HL-60 (cell line): ENCODE measurements around the gene DAP.

ENCODE experiments used
- DNase-seq, 2 experiments: peaks; one replicate each; pipeline ENCODE4 v3.0.0-alpha.2; 2010 to 2020; ENCODE audit warnings: low read depth in 1 of 2, low spot score in 1 of 2
- H3K27ac ChIP-seq: fragments of 250-450 bp; sonication (Bioruptor Pico); replicated peaks from 2 replicates; pipeline ENCODE4 v1.5.1; 2020; ENCODE audit warnings: mild to moderate bottlenecking, moderate library complexity
- H3K27me3 ChIP-seq: fragments of 250-450 bp; sonication (Bioruptor Pico); 2 replicates; pipeline ENCODE4 v1.5.1; 2021; ENCODE audit warnings: mild to moderate bottlenecking, moderate library complexity; ENCODE audit not compliant: insufficient read depth, poor library complexity, severe bottlenecking
- H3K4me3 ChIP-seq: replicated peaks from 2 replicates; pipeline ENCODE4 v1.5.1; 2011; ENCODE audit warnings: mild to moderate bottlenecking, control low read depth, low read length; ENCODE audit not compliant: insufficient read depth
- CTCF ChIP-seq: IDR thresholded peaks from one replicate; pipeline ENCODE4 v1.5.1; 2011; ENCODE audit warnings: low read length, control low read depth, inconsistent platforms; ENCODE audit not compliant: insufficient read depth
- GABPA ChIP-seq: IDR thresholded peaks from 2 replicates; pipeline ENCODE4 v1.6.1; 2012; ENCODE audit warnings: low read depth
- POLR2AphosphoS5 ChIP-seq: IDR thresholded peaks from 2 replicates; pipeline ENCODE4 v1.6.1; 2012; ENCODE audit warnings: low read depth
- SPI1 ChIP-seq: IDR thresholded peaks from 2 replicates; pipeline ENCODE4 v1.6.1; 2012; ENCODE audit warnings: low read depth, mild to moderate bottlenecking, borderline replicate concordance
- TF ChIP-seq, protein P1 (sequence below): IDR thresholded peaks from 2 replicates; pipeline ENCODE4 v1.6.1; 2012; ENCODE audit warnings: low read depth; ENCODE audit not compliant: insufficient replicate concordance

The DAP gene

GRCh38 chr5:10708189-10708944, 52.7 kb downstream of the DAP start:
- TF ChIP-seq POLR2AphosphoS5 (no peak), CTCF (no peak), SPI1 (no peak), GABPA (no peak)
- TF ChIP-seq, protein P1, sequence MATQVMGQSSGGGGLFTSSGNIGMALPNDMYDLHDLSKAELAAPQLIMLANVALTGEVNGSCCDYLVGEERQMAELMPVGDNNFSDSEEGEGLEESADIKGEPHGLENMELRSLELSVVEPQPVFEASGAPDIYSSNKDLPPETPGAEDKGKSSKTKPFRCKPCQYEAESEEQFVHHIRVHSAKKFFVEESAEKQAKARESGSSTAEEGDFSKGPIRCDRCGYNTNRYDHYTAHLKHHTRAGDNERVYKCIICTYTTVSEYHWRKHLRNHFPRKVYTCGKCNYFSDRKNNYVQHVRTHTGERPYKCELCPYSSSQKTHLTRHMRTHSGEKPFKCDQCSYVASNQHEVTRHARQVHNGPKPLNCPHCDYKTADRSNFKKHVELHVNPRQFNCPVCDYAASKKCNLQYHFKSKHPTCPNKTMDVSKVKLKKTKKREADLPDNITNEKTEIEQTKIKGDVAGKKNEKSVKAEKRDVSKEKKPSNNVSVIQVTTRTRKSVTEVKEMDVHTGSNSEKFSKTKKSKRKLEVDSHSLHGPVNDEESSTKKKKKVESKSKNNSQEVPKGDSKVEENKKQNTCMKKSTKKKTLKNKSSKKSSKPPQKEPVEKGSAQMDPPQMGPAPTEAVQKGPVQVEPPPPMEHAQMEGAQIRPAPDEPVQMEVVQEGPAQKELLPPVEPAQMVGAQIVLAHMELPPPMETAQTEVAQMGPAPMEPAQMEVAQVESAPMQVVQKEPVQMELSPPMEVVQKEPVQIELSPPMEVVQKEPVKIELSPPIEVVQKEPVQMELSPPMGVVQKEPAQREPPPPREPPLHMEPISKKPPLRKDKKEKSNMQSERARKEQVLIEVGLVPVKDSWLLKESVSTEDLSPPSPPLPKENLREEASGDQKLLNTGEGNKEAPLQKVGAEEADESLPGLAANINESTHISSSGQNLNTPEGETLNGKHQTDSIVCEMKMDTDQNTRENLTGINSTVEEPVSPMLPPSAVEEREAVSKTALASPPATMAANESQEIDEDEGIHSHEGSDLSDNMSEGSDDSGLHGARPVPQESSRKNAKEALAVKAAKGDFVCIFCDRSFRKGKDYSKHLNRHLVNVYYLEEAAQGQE = no peak
- DNase-seq = no peak
- no peak overlapping the region for H3K4me3 ChIP-seq
- no peaks in the 10 kb centered on the region for H3K27me3 ChIP-seq
- no peak overlapping the region for H3K27ac ChIP-seq

DNA sequence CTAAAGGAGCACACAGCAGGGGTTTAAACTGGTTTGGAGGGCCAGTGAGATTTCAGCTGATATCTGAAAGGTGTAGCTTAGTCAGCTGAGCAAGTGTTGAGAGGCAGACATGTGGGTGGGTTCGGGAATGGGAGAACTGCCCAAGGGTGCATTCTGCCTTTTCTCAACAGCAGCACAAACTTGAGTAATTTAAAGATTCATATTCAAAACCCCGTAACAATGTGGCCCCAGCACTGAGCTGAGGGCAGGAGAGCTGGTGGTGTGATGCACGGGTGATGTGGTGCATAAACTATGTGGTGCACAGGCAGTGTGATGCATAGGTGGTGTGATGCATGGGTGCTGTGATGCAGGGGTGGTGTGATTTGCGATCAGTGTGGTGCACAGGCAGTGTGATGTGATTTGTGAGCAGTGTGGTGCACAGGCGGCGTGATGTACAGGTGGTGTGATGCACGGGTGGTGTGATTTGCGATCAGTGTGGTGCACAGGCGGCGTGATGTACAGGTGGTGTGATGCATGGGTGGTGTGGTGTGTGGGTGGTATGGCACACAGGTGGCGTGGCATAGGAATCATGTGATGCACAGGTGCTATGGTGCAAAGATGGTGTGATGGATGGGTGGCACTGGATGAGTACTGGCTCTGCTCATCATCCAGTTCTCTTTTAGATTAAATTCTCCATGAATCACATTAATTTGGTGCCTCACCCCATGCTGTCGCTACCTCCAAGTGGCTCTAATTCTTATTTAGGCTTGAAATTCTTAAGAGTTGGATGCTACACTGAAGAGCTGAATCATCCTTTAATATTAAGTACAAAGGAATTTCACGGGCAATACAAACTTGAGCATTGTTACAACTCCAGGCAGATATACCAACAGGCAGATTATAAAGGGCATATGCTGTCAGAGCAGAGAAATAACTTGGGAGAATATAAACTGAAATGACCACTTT, 53.6 kb downstream of the DAP start:
- Histone ChIP-seq H3K4me3 (no peak overlapping the region), H3K27me3 (no peaks in the 10 kb centered on the region), H3K27ac (no peak overlapping the region)
- no peak for TF ChIP-seq GABPA
- TF ChIP-seq CTCF = no peak
- no peak for TF ChIP-seq SPI1
- no peak for TF ChIP-seq POLR2AphosphoS5
- TF ChIP-seq, protein P1 = no peak
- DNase-seq = no peak

GRCh38 chr5:10706326-10706725, 54.7 kb downstream of the DAP start:
- Histone ChIP-seq H3K27ac (no peak overlapping the region), H3K4me3 (no peak overlapping the region), H3K27me3 (no peaks in the 10 kb centered on the region)
- TF ChIP-seq POLR2AphosphoS5 (no peak), SPI1 (no peak)
- no peak for DNase-seq

DNA sequence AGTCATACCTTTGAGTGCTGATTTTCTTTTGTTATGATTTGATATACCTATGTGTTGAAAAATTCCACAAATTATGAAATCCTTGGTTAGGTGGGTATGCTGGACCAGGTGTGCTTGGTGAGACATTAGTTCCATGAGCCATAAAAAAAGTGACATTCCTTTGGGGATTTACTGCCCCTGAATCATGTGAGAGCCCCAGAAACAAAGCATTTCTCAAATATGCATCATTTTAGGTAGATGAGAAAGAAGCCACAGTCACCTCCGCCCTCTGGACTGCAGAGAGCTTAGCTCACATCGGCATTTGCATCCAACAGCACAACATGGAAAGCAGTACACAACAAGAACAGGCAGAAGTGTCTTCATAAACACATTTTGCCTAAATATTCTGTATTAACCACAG, 55.3 kb downstream of the DAP start:
- DNase-seq = no peak
- H3K27me3 ChIP-seq = no peaks in the 10 kb centered on the region
- no peak overlapping the region for H3K4me3 ChIP-seq
- H3K27ac ChIP-seq = no peak overlapping the region; the same call in 1 of the 2 replicates
- no peak for TF ChIP-seq SPI1
- no peak for TF ChIP-seq POLR2AphosphoS5
- TF ChIP-seq, protein P1 = no peak
- no peak for TF ChIP-seq CTCF
- no peak for TF ChIP-seq GABPA
